ENCODE measurements around the gene RPS6KL1.

- TF ChIP-seq CTCF (IDR thresholded peaks at IDR 0.05) (no peak), EZH2phosphoT487 (IDR thresholded peaks at IDR 0.05) (no peak)
These were observed 25.4 kb downstream of the RPS6KL1 start for GRCh38 chr14:74897642-74898041.

Data from neural progenitor cell (in vitro differentiated cells).